DMS53 (cell line): ENCODE measurements around the gene MED29.

Experiments used
- DNase-seq: peaks from one replicate; lab custom pipeline; 2025; lab: John Stamatoyannopoulos, UW

The MED29 gene

GRCh38 chr19:39430675-39431593 lies 39.8 kb downstream of the MED29 start:
- DNase-seq, result peak; percentile 100

GRCh38 chr19:39432677-39433025 lies 41.5 kb downstream of the MED29 start:
- DNase-seq, result peak; percentile 66

GRCh38 chr19:39433480-39434079 lies 42.4 kb downstream of the MED29 start:
- DNase-seq, result no peak

- no peak for DNase-seq
These were observed 43.2 kb downstream of the MED29 start for GRCh38 chr19:39434123-39435076.

GRCh38 chr19:39435499-39436349 lies 44.5 kb downstream of the MED29 start, which contains the start of gene RPS16:
Gene RPS16 (minus strand): TSS chr19:39435949. CDS start chr19:39435895, 54 bp downstream.
- peak; percentile 100 for DNase-seq

GRCh38 chr19:39436350-39436716 lies 45.2 kb downstream of the MED29 start:
- DNase-seq, result no peak

GRCh38 chr19:39438270-39438934 lies 47.2 kb downstream of the MED29 start:
- DNase-seq, result no peak

- peak; percentile 68 for DNase-seq
These were observed 53.5 kb downstream of the MED29 start for GRCh38 chr19:39444598-39445195.

GRCh38 chr19:39445196-39446111 lies 54.3 kb downstream of the MED29 start, which contains the start of gene SUPT5H:
Gene SUPT5H (plus strand): TSS chr19:39445582. CDS start chr19:39445891, 309 bp downstream.
- peak; percentile 100 for DNase-seq

GRCh38 chr19:39446365-39447084 lies 55.3 kb downstream of the MED29 start:
- DNase-seq, result no peak

GRCh38 chr19:39448271-39448670 lies 57.1 kb downstream of the MED29 start:
- no peak for DNase-seq

GRCh38 chr19:39449116-39449797 lies 58.1 kb downstream of the MED29 start:
- no peak for DNase-seq
